HG02973 (cell line): ENCODE measurements around the gene OOSP1.
"Not testable (repeated sequence)": the region's sequence is repeated elsewhere in the genome, so short reads cannot be mapped to it uniquely, and the experiment has no call there.

ENCODE experiments used
- ATAC-seq: cut with Tn5 transposase; IDR thresholded peaks from one replicate; pipeline ENCODE4 v1.9.1; 2021; ENCODE audit warnings: moderate library complexity; ENCODE audit not compliant: unreplicated experiment

OOSP1 gene

DNA sequence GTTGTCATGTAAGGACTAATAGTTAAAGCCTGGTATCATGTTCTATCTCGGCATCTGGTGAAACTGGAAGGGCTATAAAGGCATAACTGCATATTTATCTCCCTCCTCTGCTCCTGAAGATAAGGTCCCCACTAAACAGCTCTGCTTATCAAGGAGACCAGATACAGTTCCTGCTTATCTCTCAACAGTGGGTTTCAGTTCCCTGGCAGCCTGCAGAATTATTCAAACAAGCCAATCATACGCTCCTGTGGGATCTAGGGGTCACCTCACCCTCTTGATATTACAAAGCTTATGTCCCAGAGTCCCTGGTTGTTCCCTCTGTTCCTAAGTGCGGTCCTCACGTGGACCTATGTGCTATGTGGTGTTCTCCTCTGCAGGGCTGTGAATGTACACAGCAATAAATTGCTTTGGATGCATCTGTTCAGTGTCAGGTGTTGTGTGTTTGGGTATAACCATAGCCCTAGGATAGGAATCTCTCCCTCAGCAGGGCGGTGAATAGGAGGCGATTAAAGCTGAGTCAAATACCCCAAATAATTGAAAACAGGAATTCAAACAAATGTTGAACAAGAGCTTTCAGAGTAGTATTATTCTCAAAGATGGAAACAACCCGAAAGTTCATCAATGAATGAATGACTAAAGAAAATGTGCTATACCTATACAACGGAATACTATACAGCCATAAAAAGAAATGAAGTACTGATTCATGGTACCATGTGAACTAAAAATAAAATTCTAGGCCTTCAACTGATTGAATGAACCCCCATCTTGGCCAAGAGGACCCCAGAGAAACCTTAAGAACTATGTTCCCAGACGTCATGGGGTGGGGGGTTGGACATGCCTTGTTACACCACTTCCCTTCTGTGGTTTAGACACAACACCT lies 22.5 kb downstream of the OOSP1 start:
- no peak for ATAC-seq

- ATAC-seq: no peak
Observed at GRCh38 chr11:59962107-59962482, 23.9 kb downstream of the OOSP1 start.

DNA sequence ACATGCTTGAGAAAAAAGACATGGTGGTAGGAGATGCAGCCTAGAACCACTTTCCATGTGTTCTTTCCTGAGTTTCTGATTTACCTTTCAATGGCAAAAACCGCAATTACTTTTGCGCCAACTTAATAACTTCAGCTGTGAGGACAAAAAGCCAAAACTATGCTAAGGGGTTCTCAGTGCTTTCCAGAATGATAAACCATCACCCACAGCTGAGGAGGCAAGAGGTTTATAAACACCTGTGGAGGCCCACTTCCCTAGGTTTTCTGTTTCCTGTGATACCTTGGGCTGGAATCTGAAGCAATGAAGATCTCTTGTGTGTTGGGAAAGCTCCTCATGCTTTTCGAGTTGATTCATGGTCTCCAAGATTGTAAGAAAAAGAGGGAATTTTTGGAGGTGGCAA lies 25.5 kb downstream of the OOSP1 start, which contains the start of gene OOSP4A:
Gene OOSP4A, plus strand, starts transcription at position 301 of the 400 bp plus-strand sequence. Its CDS starts 0 bp downstream, at position 301.
- ATAC-seq: no peak

- no peak for ATAC-seq
Observed at GRCh38 chr11:59965424-59965823, 27.2 kb downstream of the OOSP1 start.

- no peak for ATAC-seq
Observed at GRCh38 chr11:59966201-59966600, 28.0 kb downstream of the OOSP1 start.

- ATAC-seq: no peak
Observed at GRCh38 chr11:59967677-59968394, 29.6 kb downstream of the OOSP1 start.

GRCh38 chr11:59968395-59968783 lies 30.2 kb downstream of the OOSP1 start:
- no peak for ATAC-seq

GRCh38 chr11:59973097-59973496 lies 34.9 kb downstream of the OOSP1 start:
- no peak for ATAC-seq

- ATAC-seq: no peak
Observed at GRCh38 chr11:59981106-59981770, 43.0 kb downstream of the OOSP1 start.

DNA sequence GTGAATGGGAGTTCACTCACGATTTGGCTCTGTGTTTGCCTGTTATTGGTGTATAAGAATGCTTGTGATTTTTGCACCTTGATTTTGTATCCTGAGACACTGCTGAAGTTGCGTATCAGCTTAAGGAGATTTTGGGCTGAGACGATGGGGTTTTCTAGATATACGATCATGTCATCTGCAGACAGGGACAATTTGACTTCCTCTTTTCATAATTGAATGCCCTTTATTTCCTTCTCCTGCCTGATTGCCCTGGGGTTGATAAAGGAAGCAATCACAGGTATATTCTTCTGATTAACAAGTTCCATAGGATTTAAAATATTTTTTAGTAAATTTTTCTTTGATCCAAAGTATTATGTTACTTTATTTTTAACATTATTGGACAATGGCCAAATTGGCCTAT lies 43.8 kb downstream of the OOSP1 start:
- not testable (repeated sequence) for ATAC-seq

- no peak for ATAC-seq
Observed at GRCh38 chr11:59983212-59983611, 45.0 kb downstream of the OOSP1 start.

DNA sequence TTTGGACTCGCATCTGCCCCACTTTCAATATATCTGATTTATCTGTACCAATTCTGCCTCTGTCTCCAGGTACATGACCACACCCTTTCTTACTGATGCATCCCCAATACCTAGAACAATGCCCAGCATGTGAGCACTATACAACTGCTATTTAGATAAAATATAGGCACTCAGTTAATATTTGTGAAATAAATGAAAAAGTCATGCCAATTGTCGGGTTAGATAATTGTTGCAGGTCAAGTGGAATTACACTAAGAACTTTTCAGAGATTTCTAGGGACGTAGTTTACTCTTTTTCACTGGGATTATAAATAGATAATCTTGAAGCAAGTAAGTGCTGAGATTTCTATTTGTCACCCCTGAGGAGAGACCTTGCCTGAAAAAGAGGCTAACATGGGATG lies 46.1 kb downstream of the OOSP1 start:
- no peak for ATAC-seq

DNA sequence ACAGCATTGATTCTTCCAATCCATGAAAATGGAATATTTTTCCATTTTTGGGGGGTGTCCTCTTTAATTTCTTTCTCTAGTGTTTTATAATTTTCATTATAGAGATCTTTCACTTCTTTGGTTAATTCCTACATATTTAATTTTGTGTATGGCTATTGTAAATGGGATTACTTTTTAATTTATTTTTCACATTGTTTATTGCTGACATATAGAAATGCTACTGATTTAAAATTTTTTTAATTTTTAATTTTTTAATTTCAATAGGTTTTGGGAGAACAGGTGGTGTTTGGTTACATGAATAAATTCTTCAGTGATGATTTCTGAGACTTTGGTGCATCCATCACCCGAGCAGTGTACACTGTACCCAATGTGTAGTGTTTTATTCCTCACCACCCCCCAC lies 52.2 kb downstream of the OOSP1 start:
- ATAC-seq: no peak

DNA sequence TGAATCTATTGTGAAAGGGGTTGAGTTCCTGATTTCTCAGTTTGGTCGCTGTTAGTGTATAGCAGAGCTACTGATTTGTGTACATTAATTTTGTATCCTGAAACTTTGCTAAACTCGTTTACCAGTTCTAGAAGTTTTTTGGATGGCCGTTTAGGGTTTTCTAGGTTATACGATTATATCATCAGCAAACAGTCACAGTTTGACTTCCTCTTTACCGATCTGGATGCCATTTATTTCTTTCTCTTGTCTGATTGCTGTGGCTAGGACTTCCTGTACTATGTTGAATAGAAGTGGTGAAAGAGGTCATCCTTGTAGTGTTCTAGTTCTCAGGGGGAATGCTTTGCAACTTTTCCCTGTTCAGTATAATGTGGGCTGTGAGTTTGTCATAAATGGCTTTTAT lies 54.2 kb downstream of the OOSP1 start:
- ATAC-seq: no peak

GRCh38 chr11:59997800-59998199 lies 59.6 kb downstream of the OOSP1 start:
- no peak for ATAC-seq

DNA sequence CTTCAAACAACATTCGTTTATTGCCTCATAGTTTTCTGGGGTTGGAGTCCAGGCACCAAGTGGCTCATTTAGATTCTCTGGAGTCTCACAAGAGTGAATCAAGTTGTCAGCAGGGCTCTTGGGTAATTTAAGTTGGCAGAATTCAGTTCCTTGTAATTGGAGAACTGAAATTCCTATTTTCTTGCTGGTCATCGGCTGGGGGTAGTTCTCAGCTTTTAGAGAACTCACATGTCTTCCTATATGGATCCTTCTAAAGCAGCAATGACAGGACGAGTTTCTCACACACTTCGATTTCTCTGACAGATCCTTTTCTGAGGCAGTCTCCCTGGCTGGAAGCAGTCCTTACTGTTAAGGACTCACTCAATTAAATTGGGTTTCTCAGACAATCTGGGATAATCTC lies 61.5 kb downstream of the OOSP1 start:
- no peak for ATAC-seq

DNA sequence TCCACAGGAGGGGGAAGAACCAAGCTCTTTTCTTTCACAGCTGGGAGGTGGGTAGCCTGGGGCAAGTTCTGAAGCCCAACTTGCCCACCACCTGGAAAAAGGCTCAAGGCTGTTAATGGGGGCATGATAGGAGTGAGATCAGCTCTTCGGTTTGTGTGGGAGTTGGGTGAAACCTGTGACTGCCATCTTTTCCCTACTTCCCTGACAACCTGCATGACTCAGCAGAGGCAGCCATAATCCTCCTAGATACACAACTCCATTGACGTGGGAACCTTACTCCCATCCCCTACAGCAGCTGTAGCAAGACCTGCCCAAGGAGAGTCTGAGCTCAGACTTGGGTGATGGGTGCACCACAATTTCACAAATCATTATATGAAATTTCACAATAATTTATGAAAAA lies 65.5 kb downstream of the OOSP1 start:
- no peak for ATAC-seq

GRCh38 chr11:60005360-60005759 lies 67.1 kb downstream of the OOSP1 start:
- no peak for ATAC-seq
